OCI-LY7 (cell line): ENCODE measurements around the gene GABRD.

ENCODE experiments used
- EZH2phosphoT487 ChIP-seq: fragments of 200-600 bp; sonication (generic); IDR thresholded peaks from 2 replicates; pipeline ENCODE4 v1.6.1; 2018; ENCODE audit warnings: low read depth, borderline replicate concordance, mild to moderate bottlenecking, mixed run types, antibody characterized with exemption, low read length, moderate library complexity, mixed read lengths
- TF ChIP-seq, protein P1 (sequence below): fragments of 200-600 bp; sonication (generic); conservative IDR thresholded peaks from 2 replicates; pipeline ENCODE4 v1.5.1; 2014; ENCODE audit warnings: mild to moderate bottlenecking, antibody characterized with exemption, low read length, moderate library complexity, mixed read lengths

DNA sequence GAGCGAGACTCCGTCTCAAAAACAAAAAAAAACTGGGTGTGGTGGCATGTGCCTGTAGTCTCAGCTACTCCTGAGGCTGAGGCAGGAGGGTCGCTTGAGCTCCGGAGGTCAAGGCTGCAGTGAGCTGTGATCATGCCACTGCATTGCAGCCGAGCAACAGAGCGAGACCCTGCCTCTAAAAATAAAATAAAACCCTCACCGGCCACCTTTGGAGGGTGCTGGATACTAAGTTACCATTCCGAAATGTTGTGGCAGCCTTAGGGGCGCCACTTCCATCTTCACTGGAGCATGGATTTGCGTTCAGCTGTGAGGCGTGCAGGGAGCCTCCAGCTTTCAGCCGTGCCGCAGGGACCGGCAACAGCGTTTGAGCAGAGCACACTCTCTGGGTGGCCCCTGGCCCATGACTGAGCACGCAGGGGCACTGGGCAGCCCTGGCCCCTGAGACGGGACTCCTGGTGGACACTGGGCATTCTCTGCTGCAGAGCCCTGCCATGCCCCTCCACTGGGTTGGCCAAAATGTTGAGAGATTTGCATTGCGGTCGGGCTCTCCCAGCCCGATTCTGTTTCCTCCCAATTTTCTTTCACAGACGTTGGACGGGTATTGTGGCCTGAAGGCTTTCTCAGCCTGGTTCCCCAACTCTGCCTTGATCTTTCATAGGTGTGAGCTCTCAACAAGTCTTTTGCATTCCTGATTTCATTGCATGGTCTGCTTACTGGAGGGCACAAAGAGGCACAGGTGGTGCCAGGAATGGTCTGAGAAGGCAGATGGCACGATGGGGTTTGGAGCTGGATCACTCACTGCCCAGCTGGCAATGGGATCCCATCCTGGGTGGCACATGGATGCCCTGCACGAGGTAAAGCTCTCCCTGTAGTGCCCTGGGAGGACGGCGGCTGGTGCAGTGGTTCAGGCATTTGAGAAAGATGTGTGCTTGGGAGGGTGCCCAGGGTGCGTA is 9.8 kb upstream of the GABRD start:
- TF ChIP-seq, protein P1, sequence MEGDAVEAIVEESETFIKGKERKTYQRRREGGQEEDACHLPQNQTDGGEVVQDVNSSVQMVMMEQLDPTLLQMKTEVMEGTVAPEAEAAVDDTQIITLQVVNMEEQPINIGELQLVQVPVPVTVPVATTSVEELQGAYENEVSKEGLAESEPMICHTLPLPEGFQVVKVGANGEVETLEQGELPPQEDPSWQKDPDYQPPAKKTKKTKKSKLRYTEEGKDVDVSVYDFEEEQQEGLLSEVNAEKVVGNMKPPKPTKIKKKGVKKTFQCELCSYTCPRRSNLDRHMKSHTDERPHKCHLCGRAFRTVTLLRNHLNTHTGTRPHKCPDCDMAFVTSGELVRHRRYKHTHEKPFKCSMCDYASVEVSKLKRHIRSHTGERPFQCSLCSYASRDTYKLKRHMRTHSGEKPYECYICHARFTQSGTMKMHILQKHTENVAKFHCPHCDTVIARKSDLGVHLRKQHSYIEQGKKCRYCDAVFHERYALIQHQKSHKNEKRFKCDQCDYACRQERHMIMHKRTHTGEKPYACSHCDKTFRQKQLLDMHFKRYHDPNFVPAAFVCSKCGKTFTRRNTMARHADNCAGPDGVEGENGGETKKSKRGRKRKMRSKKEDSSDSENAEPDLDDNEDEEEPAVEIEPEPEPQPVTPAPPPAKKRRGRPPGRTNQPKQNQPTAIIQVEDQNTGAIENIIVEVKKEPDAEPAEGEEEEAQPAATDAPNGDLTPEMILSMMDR: no peak
- TF ChIP-seq EZH2phosphoT487: no peak
